Breast epithelium (tissue), 3 donors: ENCODE measurements around the gene TMEM132D.

Source experiments
- POLR2A ChIP-seq: fragments of 450-650 bp; IDR thresholded peaks from one replicate; pipeline ENCODE4 v1.6.1; 2016; ENCODE audit warnings: antibody characterized with exemption, mild to moderate bottlenecking, moderate library complexity
- POLR2AphosphoS5 ChIP-seq, 3 donors: sonication (generic); formaldehyde crosslinking; IDR thresholded peaks; one replicate each; pipeline ENCODE4 v1.6.1; 2017; ENCODE audit warnings: antibody characterized with exemption in 3 of 3
- TF ChIP-seq, protein P1 (sequence below), 3 donors: fragments of 450-650 bp; IDR thresholded peaks; one replicate each; pipeline ENCODE4 v1.5.1; 2016 to 2017; ENCODE audit warnings: antibody characterized with exemption in 3 of 3, mild to moderate bottlenecking in 3 of 3, moderate library complexity in 3 of 3

DNA sequence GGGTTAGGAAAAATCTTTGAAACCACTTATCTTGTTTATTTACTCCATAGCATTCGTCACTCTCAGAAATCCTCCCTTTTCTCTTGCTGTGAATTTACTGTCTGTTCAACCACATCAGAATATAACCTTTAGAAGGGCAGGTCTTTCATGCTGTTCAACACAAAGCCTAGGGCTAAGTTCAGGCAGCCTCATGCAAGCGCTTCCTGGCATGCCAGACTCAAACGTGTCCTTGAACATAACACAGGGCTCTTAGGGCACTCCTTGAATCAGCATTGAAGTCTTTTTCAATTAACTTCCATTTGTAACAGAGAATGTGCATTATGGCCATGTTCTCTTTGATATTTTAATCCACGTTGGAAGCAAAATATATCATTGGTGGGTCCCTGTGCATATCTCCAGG, 672.8 kb downstream of the TMEM132D start:
- TF ChIP-seq, protein P1, sequence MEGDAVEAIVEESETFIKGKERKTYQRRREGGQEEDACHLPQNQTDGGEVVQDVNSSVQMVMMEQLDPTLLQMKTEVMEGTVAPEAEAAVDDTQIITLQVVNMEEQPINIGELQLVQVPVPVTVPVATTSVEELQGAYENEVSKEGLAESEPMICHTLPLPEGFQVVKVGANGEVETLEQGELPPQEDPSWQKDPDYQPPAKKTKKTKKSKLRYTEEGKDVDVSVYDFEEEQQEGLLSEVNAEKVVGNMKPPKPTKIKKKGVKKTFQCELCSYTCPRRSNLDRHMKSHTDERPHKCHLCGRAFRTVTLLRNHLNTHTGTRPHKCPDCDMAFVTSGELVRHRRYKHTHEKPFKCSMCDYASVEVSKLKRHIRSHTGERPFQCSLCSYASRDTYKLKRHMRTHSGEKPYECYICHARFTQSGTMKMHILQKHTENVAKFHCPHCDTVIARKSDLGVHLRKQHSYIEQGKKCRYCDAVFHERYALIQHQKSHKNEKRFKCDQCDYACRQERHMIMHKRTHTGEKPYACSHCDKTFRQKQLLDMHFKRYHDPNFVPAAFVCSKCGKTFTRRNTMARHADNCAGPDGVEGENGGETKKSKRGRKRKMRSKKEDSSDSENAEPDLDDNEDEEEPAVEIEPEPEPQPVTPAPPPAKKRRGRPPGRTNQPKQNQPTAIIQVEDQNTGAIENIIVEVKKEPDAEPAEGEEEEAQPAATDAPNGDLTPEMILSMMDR (IDR thresholded peaks at IDR 0.05): no peak
- no peak for TF ChIP-seq POLR2AphosphoS5 (IDR thresholded peaks at IDR 0.05)
- no peak for TF ChIP-seq POLR2A
